GM04504 (cell line): Measurements from ENCODE around the gene RRAGC.

Experiments
- DNase-seq: peaks from one replicate; pipeline ENCODE4 v3.0.0-alpha.2; 2012; ENCODE audit warnings: low read depth

The RRAGC gene, protein sequence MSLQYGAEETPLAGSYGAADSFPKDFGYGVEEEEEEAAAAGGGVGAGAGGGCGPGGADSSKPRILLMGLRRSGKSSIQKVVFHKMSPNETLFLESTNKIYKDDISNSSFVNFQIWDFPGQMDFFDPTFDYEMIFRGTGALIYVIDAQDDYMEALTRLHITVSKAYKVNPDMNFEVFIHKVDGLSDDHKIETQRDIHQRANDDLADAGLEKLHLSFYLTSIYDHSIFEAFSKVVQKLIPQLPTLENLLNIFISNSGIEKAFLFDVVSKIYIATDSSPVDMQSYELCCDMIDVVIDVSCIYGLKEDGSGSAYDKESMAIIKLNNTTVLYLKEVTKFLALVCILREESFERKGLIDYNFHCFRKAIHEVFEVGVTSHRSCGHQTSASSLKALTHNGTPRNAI

DNA sequence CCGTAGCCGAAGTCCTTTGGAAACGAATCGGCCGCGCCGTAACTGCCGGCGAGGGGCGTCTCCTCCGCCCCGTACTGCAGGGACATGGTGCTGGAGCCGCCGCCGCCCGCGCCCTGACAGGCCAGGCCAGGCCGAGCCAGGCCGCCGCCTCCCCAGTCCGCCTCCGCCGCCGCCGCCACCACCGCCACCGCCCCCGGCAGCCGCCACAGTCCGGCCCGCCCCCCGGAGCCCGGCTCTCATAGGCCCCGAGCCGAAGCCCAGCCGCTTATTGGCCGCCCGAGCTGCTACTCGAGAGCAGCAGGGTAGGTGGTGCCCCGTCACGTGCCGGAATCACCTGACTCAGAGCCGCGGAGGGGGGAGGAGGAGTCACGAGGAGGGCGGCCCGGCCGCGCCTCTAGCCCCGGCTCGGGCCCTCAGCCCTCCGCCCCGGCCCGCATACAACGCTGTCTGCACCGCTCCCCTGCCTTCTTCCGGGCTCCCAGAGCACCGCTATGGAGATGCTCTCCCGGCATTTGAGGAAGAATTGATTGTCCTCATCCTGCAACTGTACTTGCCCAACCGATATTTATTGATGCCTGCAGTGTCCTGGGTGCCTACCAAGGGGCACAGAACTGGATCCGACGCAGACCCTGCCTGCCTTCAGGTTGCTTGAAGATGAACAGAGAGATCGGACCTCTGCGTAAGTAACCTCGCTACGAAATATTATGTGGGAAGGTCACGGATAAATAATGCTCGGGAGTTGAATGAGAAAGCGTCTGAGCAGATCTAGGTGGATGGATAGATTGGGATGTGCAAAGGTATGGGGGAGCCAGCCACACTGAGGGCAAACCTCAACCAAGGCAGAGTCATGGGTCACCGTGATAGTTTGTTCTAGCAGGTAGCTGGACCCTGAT, at the start of gene RRAGC:
RRAGC (minus strand) TSS at position 212 of the 893 bp plus-strand sequence; CDS start at position 86, 126 bp downstream.
- peak; percentile 98 for DNase-seq

DNA sequence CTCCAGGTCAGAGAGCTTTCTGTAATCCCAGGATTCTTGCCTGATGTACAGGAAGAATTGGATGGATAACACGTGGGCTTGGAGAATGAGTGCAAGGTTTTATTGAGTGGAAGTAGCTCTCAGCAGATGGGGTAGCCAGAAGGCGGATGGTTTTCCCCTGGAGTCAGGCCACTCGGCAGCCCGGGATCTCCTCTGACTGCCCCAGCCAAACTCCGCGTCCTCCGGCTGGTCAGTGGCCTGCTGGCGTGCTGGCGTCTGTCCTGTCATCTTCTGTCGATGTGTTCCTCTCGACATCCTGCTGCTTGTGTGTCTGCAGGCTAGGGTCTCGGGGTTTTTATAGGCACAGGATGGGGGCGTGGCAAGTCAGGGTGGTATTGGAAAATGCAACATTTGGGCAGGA, 49.2 kb upstream of the RRAGC start:
- DNase-seq = no peak

DNA sequence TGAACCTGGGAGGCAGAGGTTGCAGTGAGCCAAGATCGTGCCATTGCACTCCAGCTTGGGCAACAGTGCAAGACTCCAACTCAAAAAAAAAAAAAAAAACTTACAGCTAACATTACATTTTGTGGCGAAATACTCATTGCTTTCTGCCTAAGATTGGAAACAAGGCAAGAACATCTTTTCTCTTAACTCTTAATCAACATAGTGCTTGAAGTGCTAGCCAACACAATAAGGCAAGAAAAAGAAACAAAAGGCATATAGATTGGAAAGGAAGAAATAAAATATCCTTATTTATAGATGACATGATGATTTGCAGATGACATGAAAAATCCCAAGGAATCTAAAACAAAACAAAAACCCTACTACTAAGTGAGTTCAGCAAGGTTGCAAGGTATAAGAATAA, 46.4 kb upstream of the RRAGC start:
- DNase-seq = no peak

- DNase-seq = no peak
Measured at GRCh38 chr1:38899560-38899959, 40.0 kb upstream of the RRAGC start.

GRCh38 chr1:38898653-38899230, 39.2 kb upstream of the RRAGC start:
- no peak for DNase-seq

GRCh38 chr1:38896169-38896568, 36.6 kb upstream of the RRAGC start:
- no peak for DNase-seq

DNA sequence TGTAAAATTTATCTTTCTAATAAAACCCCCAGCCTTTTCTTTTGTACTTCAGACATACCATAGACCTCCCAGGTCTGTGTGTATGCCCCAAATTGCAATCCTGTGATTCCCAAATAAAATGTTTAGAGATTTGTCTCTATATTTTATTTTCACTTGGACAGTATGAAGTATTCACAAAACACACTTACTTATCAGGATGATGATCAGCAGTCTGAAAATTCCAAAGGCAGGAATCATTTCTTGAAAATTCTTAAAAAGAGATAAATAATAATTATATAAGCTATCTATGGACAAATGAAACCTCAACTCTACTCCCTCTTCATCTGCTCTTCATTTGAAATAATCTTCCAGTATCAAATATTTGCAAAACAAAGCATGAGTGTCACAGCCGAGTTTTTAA, 33.4 kb upstream of the RRAGC start:
- no peak for DNase-seq

DNA sequence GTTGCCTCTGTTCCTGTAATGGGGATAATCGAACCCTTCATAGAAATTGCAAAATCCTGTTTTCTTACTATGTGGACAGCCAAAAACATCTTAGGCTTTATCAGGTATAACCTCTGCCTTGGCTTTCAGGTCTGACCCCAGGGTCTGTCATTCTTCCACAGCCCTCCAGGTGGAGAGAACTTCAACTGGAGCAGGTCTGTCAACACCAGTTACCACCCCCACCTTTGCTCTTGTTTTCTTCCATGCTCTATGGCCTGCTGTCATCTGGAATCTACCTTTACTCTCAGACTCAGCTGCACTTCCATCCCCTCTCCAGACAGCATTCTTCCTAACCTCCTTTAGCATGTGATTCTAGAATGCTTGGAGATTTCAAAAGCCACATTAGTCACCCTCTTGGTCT, 32.2 kb upstream of the RRAGC start:
- no peak for DNase-seq

GRCh38 chr1:38889589-38889988, 30.0 kb upstream of the RRAGC start:
- no peak for DNase-seq

- DNase-seq = no peak
Measured at GRCh38 chr1:38888423-38889333, 29.1 kb upstream of the RRAGC start.

DNA sequence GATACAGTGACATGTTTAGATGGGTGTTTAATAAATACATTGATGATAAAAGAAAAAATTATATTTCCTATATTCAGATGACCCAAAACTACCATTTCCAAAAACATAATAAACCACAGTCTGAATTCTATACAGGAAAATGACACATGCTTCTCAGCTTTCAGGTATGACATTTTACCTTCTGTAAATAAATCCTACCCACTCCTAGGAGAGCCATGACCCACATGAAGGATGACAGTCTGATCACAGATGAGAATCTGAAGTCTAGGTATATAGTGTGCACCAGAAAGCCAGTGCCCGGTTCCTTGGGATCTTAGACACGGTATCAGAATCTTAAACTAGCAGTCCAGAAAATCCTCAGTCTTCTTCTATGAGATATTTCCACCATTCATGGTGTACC, 25.5 kb upstream of the RRAGC start:
- no peak for DNase-seq

- DNase-seq = no peak
Measured at GRCh38 chr1:38881487-38881886, 21.9 kb upstream of the RRAGC start, which contains the start of gene GJA9. TSS of gene GJA9 (minus strand) at chr1:38881587. CDS start at chr1:38876098, 5,489 bp downstream.

DNA sequence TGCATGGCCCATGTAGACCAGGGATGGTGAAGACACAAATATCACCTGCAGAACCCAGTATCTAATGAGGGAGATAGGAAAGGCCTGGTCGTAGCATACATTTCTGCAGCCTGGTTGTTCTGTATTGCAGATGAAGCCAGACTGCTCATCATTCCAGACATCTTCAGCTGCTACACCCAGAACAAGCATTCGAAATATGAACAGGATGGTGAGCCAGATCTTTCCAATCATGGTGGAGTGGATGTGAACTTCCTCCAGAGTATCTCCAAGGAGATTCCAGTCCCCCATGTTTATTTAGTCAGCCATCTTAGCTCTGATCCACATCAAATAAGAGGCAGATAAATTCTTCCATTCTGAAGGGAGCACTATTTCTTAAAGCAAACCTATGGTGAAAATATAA, 16.2 kb upstream of the RRAGC start:
- DNase-seq = no peak

- DNase-seq = peak; percentile 87
Measured at GRCh38 chr1:38873027-38873969, 13.7 kb upstream of the RRAGC start, which contains the start of gene MYCBP. TSS of gene MYCBP (minus strand) at chr1:38873348. CDS start at chr1:38873305, 43 bp downstream.

DNA sequence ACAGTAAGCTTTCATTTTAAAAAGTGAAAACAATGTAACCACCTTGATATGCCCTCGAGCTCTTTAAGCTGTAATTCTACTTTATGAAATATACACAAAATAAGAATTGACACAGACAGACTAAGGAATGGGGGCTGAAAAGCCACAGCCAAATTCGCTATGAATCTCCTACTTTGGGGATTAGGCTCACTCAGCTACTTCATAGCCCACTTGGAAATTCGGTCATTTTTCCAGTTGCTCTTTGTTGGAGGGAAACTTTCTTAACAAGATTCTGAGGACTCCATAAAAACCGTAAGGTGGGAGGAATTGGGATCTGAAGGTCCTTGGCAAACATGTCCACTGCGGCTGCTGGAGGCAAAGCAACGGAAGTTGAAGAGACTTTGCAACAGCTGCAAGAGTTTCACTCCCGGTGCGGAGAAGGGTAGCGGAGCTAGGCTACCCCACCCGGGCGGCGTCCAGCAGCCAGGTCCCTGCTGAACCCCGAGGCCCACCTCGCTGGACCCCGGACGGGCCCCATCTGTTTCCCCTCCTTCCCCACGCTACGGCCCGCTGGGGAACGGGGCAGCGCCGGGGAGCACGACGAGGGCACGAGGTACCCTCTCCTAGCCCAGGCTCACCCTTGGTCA, 12.9 kb upstream of the RRAGC start:
- no peak for DNase-seq

- DNase-seq = no peak
Measured at GRCh38 chr1:38870996-38871395, 11.4 kb upstream of the RRAGC start.

- no peak for DNase-seq
Measured at GRCh38 chr1:38867208-38867607, 7.6 kb upstream of the RRAGC start.

DNA sequence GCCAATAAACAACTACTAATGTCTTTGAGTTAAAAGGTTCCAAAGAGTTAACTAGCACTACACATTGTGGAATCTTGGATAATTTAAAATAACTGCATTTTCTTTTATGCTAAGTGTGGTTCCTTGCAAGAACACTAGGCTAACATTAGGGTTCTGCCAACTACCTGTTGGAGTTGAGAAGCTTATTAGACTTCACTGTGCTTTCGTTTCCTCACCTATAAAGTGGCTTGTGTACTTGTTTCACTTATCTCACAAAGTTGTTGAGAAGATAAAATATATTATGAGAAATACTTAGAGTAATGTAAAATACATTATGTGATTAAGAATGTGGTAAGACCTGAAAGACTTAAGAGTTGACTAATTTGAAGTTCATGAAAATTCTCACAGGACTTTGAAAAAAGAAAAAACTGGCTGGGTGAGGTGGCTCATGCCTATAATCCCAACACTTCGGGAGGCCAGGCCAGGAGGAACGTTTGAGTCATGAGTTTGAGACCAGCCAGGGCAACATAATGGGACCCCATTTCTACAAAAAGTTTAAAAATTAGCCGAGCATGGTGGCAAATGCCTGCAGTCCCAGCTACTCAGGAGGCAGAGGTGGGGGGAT, 5.6 kb upstream of the RRAGC start:
- DNase-seq = no peak

- DNase-seq = no peak
Measured at GRCh38 chr1:38860454-38860795, 853 bp upstream of the RRAGC start.
